Smooth muscle cell (in vitro differentiated cells): ENCODE data around the gene GNAS-AS1. TPM values are rescaled to one million over a fixed set of nuclear protein-coding genes. Genes with fewer than 3 reads are reported as not detected.

Experiments
- DNase-seq: peaks from one replicate; lab custom pipeline; 2025; ENCODE audit not compliant: unreplicated experiment; lab: John Stamatoyannopoulos, UW
- H2AFZ ChIP-seq: fragments of 200-600 bp; sonication (generic); 2 replicates; pipeline ENCODE4 v1.6.0; 2016; ENCODE audit warnings: antibody characterized with exemption, low read depth, mild to moderate bottlenecking
- H3F3A ChIP-seq: fragments of 200-600 bp; sonication (generic); 2 replicates; pipeline ENCODE4 v1.6.0; 2017; ENCODE audit warnings: antibody characterized with exemption, low read depth
- H3K27ac ChIP-seq: fragments of 200-600 bp; sonication (generic); 2 replicates; pipeline ENCODE4 v1.5.1; 2016; ENCODE audit warnings: low read depth, mild to moderate bottlenecking
- H3K27me3 ChIP-seq: fragments of 200-600 bp; sonication (generic); 2 replicates; pipeline ENCODE4 v1.6.1; 2016; ENCODE audit warnings: low read depth, mild to moderate bottlenecking
- H3K36me3 ChIP-seq: fragments of 200-600 bp; sonication (generic); 2 replicates; pipeline ENCODE4 v1.5.1; 2016; ENCODE audit warnings: low read depth
- H3K4me1 ChIP-seq: fragments of 200-600 bp; sonication (generic); 2 replicates; pipeline ENCODE4 v1.5.1; 2016; ENCODE audit warnings: low read depth
- H3K4me2 ChIP-seq: fragments of 200-600 bp; sonication (generic); 2 replicates; pipeline ENCODE4 v1.6.0; 2016; ENCODE audit warnings: mild to moderate bottlenecking
- H3K4me3 ChIP-seq: fragments of 200-600 bp; sonication (generic); 2 replicates; pipeline ENCODE4 v1.5.1; 2016; ENCODE audit warnings: mild to moderate bottlenecking
- H3K79me2 ChIP-seq: fragments of 200-600 bp; sonication (generic); 2 replicates; pipeline ENCODE4 v1.6.0; 2016; ENCODE audit warnings: low read depth, mild to moderate bottlenecking
- H3K9ac ChIP-seq: fragments of 200-600 bp; sonication (generic); 2 replicates; pipeline ENCODE4 v1.6.0; 2016; ENCODE audit warnings: low read depth
- H3K9me3 ChIP-seq: fragments of 200-600 bp; sonication (generic); replicated peaks from 2 replicates; pipeline ENCODE4 v1.5.1; 2016; ENCODE audit warnings: low read depth
- H4K20me1 ChIP-seq: fragments of 200-600 bp; sonication (generic); 2 replicates; pipeline ENCODE4 v1.6.0; 2016; ENCODE audit warnings: low read depth
- WGBS: methylation state at CpG from one replicate; pipeline ENCODE4 v1.1.7; 2016; ENCODE audit warnings: low lambda C conversion rate; 5-methylcytosine and 5-hydroxymethylcytosine counted together
- polyA plus RNA-seq: library from polyadenylated mRNA; unstranded; fragments of >200 nt; fragmentation: Nextera tagmentation; extraction: Ambion mirVana; gene quantifications from 2 replicates; pipeline ENCODE4 v1.2.1, GENCODE V29; 2016
- total RNA-seq: library from RNA; depleted of rRNA; stranded (reverse); fragments of >200 nt; gene quantifications from 2 replicates; pipeline ENCODE4 v1.2.3, GENCODE V29; 2014
- TF ChIP-seq, protein P1 (sequence below): fragments of 200-600 bp; sonication (generic); IDR thresholded peaks from 2 replicates; pipeline ENCODE4 v1.5.1; 2017; ENCODE audit warnings: borderline replicate concordance, mild to moderate bottlenecking, antibody characterized with exemption; ENCODE audit not compliant: insufficient read depth, poor library complexity, severe bottlenecking

Gene GNAS-AS1
- total and polyA plus RNA-seq, 2 experiments from 2014 or later, result 0.40 TPM; not detected in 1

DNA sequence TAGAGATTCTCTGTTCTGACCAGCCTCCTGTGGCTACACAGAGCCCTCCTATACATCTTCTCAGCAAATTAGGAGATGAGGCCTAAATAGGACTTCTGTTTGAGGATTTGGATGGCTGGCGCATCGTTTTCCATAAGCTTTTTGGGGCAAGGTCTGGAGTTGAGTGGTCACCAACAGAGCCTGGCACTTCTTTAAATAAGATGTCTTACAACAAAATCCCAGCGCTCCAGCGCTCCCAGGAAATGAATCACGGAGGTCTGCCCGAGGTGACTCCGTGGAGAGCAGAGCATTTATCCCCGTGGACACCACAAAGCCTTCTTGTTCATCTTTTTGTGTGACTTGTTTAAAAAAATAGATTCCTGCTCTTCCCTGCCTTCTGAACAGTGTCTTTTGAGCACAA is 75.3 kb downstream of the GNAS-AS1 start:
- H3K4me1 ChIP-seq, result no peaks in the 10 kb centered on the region
- H3K9ac ChIP-seq, result no peak overlapping the region
- no peak overlapping the region for H3K4me2 ChIP-seq
- no peak overlapping the region for H3K27ac ChIP-seq
- no peaks in the 10 kb centered on the region for H3K36me3 ChIP-seq
- H3K27me3 ChIP-seq, result peaks cover 27% of the 10 kb centered on the region
- WGBS, result 81% methylated on average over 8 of the region's 8 CpGs
- no peaks in the 10 kb centered on the region for H3F3A ChIP-seq
- H3K9me3 ChIP-seq, result no peaks in the 10 kb centered on the region
- TF ChIP-seq, protein P1, sequence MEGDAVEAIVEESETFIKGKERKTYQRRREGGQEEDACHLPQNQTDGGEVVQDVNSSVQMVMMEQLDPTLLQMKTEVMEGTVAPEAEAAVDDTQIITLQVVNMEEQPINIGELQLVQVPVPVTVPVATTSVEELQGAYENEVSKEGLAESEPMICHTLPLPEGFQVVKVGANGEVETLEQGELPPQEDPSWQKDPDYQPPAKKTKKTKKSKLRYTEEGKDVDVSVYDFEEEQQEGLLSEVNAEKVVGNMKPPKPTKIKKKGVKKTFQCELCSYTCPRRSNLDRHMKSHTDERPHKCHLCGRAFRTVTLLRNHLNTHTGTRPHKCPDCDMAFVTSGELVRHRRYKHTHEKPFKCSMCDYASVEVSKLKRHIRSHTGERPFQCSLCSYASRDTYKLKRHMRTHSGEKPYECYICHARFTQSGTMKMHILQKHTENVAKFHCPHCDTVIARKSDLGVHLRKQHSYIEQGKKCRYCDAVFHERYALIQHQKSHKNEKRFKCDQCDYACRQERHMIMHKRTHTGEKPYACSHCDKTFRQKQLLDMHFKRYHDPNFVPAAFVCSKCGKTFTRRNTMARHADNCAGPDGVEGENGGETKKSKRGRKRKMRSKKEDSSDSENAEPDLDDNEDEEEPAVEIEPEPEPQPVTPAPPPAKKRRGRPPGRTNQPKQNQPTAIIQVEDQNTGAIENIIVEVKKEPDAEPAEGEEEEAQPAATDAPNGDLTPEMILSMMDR, result no peak
- no peak overlapping the region for H2AFZ ChIP-seq
- no peak overlapping the region for H3K4me3 ChIP-seq
- no peaks in the 10 kb centered on the region for H4K20me1 ChIP-seq
- H3K79me2 ChIP-seq, result no peaks in the 10 kb centered on the region
- no peak for DNase-seq

DNA sequence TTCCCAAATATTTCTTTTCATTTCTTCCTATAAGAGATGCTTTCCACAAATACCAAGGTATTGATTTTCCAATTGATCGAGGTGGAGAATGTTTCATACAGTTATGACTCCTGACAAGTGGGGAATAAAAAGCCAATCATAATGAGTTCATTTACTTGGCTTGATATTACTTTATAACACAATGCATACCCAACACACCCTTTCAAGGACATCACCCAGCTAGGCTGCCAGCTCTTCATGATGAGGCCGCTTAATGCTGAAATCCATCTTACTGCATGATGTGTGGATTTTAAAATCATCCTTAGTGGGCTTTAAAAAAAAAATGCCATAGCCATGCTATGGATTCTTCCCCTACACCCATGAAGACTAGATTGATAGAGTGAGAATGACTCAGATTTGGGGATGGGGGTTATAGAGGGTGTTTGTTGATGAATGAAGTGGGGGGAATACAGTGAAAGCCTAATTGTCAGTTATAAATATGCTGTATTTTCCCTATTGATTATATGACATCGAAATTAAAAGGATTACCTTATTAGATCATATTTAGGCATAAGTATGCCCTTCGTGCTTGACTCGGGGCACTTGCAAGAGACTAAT is 75.9 kb downstream of the GNAS-AS1 start:
- Histone ChIP-seq H3K79me2 (no peaks in the 10 kb centered on the region), H3K27me3 (peaks cover 27% of the 10 kb centered on the region), H2AFZ (no peak overlapping the region), H3K4me1 (no peaks in the 10 kb centered on the region), H3K4me2 (no peak overlapping the region), H3K36me3 (no peaks in the 10 kb centered on the region), H4K20me1 (no peaks in the 10 kb centered on the region), H3K4me3 (no peak overlapping the region), H3K27ac (no peak overlapping the region), H3F3A (no peaks in the 10 kb centered on the region), H3K9ac (no peak overlapping the region), H3K9me3 (no peaks in the 10 kb centered on the region)
- TF ChIP-seq, protein P1, result no peak
- WGBS, result 89% methylated on average over 5 of the region's 5 CpGs
- no peak for DNase-seq

DNA sequence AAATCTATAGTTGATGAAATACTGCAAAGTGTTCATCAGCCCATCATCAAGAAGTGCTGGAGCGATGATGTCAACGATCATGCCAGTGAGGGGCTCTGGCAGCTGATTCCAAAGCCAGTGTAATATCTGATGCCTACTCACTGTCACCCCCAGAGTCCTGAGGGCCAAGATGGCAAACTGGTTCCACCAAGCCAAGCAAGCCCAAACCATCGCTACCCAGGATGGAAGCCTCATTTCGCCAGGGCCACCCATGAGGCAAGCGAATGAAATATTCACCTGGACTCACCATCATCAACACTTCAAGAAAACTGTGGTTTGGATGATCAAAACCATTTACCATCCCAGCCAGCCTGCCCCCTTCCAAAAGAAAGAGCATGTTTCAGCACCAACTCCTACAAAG is 76.5 kb downstream of the GNAS-AS1 start:
- Histone ChIP-seq H3K27ac (no peak overlapping the region), H3F3A (no peaks in the 10 kb centered on the region), H3K9ac (no peak overlapping the region), H3K4me3 (no peak overlapping the region), H3K4me2 (no peak overlapping the region), H3K79me2 (no peaks in the 10 kb centered on the region), H3K36me3 (no peaks in the 10 kb centered on the region), H3K9me3 (no peaks in the 10 kb centered on the region), H3K27me3 (peaks cover 32% of the 10 kb centered on the region), H4K20me1 (no peaks in the 10 kb centered on the region), H3K4me1 (no peaks in the 10 kb centered on the region), H2AFZ (no peak overlapping the region)
- 86% methylated on average over 5 of the region's 5 CpGs for WGBS
- TF ChIP-seq, protein P1, result no peak
- DNase-seq, result no peak

DNA sequence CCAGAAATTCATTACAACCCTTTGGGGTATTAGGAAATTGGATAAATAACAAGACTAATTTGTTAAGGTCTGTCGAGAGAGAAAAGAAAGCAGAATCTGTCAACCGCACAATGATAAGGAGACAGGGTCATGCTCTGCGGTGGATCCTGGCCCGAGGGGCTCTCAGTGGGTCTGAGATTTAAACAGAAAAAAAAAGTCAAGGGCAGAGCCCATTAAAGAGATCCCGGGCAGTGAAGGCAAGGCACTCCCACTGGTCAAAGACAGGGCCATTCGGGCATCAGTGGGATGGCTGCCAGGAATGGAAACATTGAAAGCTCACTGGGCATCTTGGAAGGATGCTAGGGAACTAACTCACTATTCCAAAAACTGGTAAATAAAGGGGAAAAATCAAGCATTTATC is 77.9 kb downstream of the GNAS-AS1 start:
- no peak for DNase-seq
- H3K4me3 ChIP-seq, result no peak overlapping the region
- H3K4me1 ChIP-seq, result no peaks in the 10 kb centered on the region
- no peak overlapping the region for H3K27ac ChIP-seq
- no peaks in the 10 kb centered on the region for H3K9me3 ChIP-seq
- H4K20me1 ChIP-seq, result no peaks in the 10 kb centered on the region
- H3K79me2 ChIP-seq, result no peaks in the 10 kb centered on the region
- H3K36me3 ChIP-seq, result no peaks in the 10 kb centered on the region
- no peak overlapping the region for H3K4me2 ChIP-seq
- WGBS, result 91% methylated on average over 6 of the region's 6 CpGs
- no peak overlapping the region for H3K9ac ChIP-seq
- H3F3A ChIP-seq, result no peaks in the 10 kb centered on the region
- TF ChIP-seq, protein P1, result no peak
- H2AFZ ChIP-seq, result no peak overlapping the region
- peaks cover 35% of the 10 kb centered on the region for H3K27me3 ChIP-seq
